Measurements from ENCODE around the gene MYBPHL. TPM values are rescaled to one million over a fixed set of nuclear protein-coding genes. Genes with fewer than 3 reads are reported as not detected.

Gene MYBPHL
- not detected for polyA plus RNA-seq (2012; ENCODE audit: insufficient read length, low read depth)

GRCh38 chr1:109306832-109307273, at the start of gene MYBPHL:
Gene MYBPHL (minus strand): TSS chr1:109307011. CDS start chr1:109306991, 20 bp downstream.
- TF ChIP-seq FOXP2 (optimal IDR thresholded peaks at IDR 0.05; ENCODE audit: borderline replicate concordance, extremely low read depth, extremely low read length, insufficient read depth) (no peak), TAF1 (IDR thresholded peaks at IDR 0.05; ENCODE audit: borderline replicate concordance, insufficient read depth, low read length) (no peak), SIN3A (IDR thresholded peaks at IDR 0.05; ENCODE audit: borderline replicate concordance, insufficient read depth, low read length) (no peak), POLR2AphosphoS5 (IDR thresholded peaks at IDR 0.05; ENCODE audit: low read depth, low read length) (no peak)
- TF ChIP-seq, protein P1, sequence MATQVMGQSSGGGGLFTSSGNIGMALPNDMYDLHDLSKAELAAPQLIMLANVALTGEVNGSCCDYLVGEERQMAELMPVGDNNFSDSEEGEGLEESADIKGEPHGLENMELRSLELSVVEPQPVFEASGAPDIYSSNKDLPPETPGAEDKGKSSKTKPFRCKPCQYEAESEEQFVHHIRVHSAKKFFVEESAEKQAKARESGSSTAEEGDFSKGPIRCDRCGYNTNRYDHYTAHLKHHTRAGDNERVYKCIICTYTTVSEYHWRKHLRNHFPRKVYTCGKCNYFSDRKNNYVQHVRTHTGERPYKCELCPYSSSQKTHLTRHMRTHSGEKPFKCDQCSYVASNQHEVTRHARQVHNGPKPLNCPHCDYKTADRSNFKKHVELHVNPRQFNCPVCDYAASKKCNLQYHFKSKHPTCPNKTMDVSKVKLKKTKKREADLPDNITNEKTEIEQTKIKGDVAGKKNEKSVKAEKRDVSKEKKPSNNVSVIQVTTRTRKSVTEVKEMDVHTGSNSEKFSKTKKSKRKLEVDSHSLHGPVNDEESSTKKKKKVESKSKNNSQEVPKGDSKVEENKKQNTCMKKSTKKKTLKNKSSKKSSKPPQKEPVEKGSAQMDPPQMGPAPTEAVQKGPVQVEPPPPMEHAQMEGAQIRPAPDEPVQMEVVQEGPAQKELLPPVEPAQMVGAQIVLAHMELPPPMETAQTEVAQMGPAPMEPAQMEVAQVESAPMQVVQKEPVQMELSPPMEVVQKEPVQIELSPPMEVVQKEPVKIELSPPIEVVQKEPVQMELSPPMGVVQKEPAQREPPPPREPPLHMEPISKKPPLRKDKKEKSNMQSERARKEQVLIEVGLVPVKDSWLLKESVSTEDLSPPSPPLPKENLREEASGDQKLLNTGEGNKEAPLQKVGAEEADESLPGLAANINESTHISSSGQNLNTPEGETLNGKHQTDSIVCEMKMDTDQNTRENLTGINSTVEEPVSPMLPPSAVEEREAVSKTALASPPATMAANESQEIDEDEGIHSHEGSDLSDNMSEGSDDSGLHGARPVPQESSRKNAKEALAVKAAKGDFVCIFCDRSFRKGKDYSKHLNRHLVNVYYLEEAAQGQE (IDR thresholded peaks at IDR 0.05; ENCODE audit: insufficient read depth in 1 of 2, low read depth in 2 of 2, low read length in 2 of 2) = no peak

DNA sequence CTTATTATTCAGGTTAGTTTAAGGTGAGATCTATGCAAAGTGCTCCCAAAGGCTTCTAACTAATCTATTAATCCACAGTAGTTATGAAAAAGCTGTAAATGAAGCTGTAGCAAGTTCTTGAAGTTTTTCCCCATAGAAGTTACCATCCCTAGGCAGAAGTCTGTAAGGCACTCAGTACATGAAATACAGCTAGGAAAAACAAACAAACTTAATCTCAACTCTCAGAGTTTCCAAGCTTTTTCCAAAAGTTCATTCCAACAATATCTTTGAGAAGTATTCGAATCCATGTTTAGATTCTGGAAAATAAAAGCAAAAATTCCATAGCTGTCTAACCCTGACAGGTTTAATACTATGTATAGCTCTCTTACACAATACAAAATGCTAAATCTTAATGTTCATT, 49.7 kb upstream of the MYBPHL start:
- no peak for TF ChIP-seq FOXP2 (optimal IDR thresholded peaks at IDR 0.05; ENCODE audit: borderline replicate concordance, extremely low read depth, extremely low read length, insufficient read depth)
- TF ChIP-seq, protein P1 (IDR thresholded peaks at IDR 0.05; ENCODE audit: insufficient read depth in 1 of 2, low read depth in 2 of 2, low read length in 2 of 2) = no peak
- TF ChIP-seq SIN3A (IDR thresholded peaks at IDR 0.05; ENCODE audit: borderline replicate concordance, insufficient read depth, low read length) = no peak
- TF ChIP-seq POLR2AphosphoS5 (IDR thresholded peaks at IDR 0.05; ENCODE audit: low read depth, low read length) = no peak
- TF ChIP-seq TAF1 (IDR thresholded peaks at IDR 0.05; ENCODE audit: borderline replicate concordance, insufficient read depth, low read length) = no peak

DNA sequence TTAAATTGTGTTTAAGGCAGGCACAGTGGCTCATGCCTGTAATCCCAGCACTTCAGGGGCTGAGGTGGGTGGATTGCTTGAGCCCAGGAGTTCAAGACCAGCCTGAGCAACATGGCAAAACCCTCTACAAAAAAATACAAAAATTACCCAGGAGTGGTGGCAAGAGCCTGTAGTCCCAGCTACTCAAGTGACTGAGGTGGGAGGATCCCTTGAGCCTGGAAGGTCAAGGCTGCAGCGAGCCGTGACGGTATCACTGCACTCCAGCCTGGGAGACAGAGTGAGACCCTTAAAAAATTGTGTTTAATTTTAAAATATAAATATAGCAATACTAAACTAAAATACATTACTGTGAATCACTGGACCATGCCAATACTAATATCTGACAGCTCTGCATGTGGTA, 48.1 kb upstream of the MYBPHL start:
- TF ChIP-seq TAF1 (IDR thresholded peaks at IDR 0.05; ENCODE audit: borderline replicate concordance, insufficient read depth, low read length) (no peak), SIN3A (IDR thresholded peaks at IDR 0.05; ENCODE audit: borderline replicate concordance, insufficient read depth, low read length) (no peak), POLR2AphosphoS5 (IDR thresholded peaks at IDR 0.05; ENCODE audit: low read depth, low read length) (no peak), FOXP2 (optimal IDR thresholded peaks at IDR 0.05; ENCODE audit: borderline replicate concordance, extremely low read depth, extremely low read length, insufficient read depth) (no peak)
- TF ChIP-seq, protein P1 (IDR thresholded peaks at IDR 0.05; ENCODE audit: insufficient read depth in 1 of 2, low read depth in 2 of 2, low read length in 2 of 2) = no peak

GRCh38 chr1:109351457-109351856, 44.6 kb upstream of the MYBPHL start:
- TF ChIP-seq FOXP2 (optimal IDR thresholded peaks at IDR 0.05; ENCODE audit: borderline replicate concordance, extremely low read depth, extremely low read length, insufficient read depth) = no peak
- TF ChIP-seq, protein P1 (IDR thresholded peaks at IDR 0.05; ENCODE audit: insufficient read depth in 1 of 2, low read depth in 2 of 2, low read length in 2 of 2) = no peak
- no peak for TF ChIP-seq TAF1 (IDR thresholded peaks at IDR 0.05; ENCODE audit: borderline replicate concordance, insufficient read depth, low read length)
- no peak for TF ChIP-seq POLR2AphosphoS5 (IDR thresholded peaks at IDR 0.05; ENCODE audit: low read depth, low read length)
- no peak for TF ChIP-seq SIN3A (IDR thresholded peaks at IDR 0.05; ENCODE audit: borderline replicate concordance, insufficient read depth, low read length)
